Skeletal muscle satellite cell (primary cell): ENCODE measurements around the gene OR4D11.
"Not testable (repeated sequence)": the region's sequence is repeated elsewhere in the genome, so short reads cannot be mapped to it uniquely, and the experiment has no call there.

Experiments used
- H3K27me3 ChIP-seq: 2 replicates; pipeline ENCODE4 v1.7.0; 2013; ENCODE audit warnings: low read length; ENCODE audit not compliant: control insufficient read depth, insufficient read depth
- H3K36me3 ChIP-seq: 2 replicates; pipeline ENCODE4 v1.7.0; 2013; ENCODE audit warnings: mild to moderate bottlenecking, control low read depth, low read length; ENCODE audit not compliant: insufficient read depth
- H3K4me1 ChIP-seq: 2 replicates; pipeline ENCODE4 v1.7.0; 2013; ENCODE audit warnings: low read length; ENCODE audit not compliant: control insufficient read depth, insufficient read depth
- H3K4me2 ChIP-seq: 2 replicates; pipeline ENCODE4 v1.7.0; 2013; ENCODE audit warnings: mild to moderate bottlenecking, low read length
- H3K4me3 ChIP-seq: 2 replicates; pipeline ENCODE4 v1.7.0; 2013; ENCODE audit warnings: low read length
- H3K9ac ChIP-seq: 2 replicates; pipeline ENCODE4 v1.7.0; 2013; ENCODE audit warnings: mild to moderate bottlenecking, low read depth, low read length, moderate library complexity
- H3K9me3 ChIP-seq: replicated peaks from 2 replicates; pipeline ENCODE4 v1.7.0; 2013; ENCODE audit warnings: mild to moderate bottlenecking, control low read depth, low read length

The OR4D11 gene

DNA sequence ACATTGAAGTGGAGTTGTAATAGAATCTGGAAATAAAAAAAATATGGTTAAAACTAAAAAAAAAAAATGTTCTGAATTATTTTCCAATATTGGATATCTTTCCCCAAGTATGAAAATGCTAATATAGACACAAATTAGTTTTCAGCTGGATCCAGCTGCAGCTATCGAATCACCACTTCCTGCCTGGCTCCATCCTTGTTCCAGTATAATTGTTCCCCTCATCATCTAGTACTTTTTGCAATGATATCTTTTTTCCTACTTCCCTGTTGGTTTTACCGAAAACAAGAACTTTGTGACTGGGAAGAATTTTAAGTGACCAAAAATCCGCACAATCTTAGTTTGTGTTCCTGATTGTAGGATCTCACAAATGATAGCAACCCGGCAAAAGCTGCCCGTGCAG, 17.4 kb downstream of the OR4D11 start:
- no peak overlapping the region for H3K9ac ChIP-seq
- H3K36me3 ChIP-seq, result no peaks in the 10 kb centered on the region
- no peaks in the 10 kb centered on the region for H3K4me1 ChIP-seq
- no peak overlapping the region for H3K4me3 ChIP-seq
- peaks cover 19% of the 10 kb centered on the region for H3K27me3 ChIP-seq
- no peak overlapping the region for H3K4me2 ChIP-seq
- H3K9me3 ChIP-seq, result no peaks in the 10 kb centered on the region

DNA sequence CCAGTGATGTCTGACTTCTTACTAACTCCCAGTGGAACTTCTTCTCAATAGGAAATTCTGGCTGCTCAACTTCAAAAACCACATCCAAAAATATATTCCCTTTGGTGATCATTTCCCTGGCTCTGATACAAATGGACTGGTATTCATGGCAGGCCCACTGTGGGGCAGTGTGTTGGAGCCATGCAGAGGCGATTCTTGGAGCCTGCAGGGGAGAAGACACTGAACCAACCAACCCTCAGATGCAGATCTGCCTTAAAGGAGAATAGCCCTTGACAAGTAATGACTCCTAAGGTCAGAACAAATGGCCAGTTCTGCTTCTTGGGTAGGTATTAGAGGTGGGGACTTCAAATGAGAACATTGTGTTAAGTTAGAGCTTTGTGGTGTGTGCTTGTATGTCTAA, 20.2 kb downstream of the OR4D11 start:
- Histone ChIP-seq H3K4me1 (no peaks in the 10 kb centered on the region), H3K27me3 (peaks cover 25% of the 10 kb centered on the region), H3K36me3 (no peaks in the 10 kb centered on the region), H3K4me2 (no peak overlapping the region), H3K4me3 (no peak overlapping the region), H3K9ac (no peak overlapping the region), H3K9me3 (no peaks in the 10 kb centered on the region)

DNA sequence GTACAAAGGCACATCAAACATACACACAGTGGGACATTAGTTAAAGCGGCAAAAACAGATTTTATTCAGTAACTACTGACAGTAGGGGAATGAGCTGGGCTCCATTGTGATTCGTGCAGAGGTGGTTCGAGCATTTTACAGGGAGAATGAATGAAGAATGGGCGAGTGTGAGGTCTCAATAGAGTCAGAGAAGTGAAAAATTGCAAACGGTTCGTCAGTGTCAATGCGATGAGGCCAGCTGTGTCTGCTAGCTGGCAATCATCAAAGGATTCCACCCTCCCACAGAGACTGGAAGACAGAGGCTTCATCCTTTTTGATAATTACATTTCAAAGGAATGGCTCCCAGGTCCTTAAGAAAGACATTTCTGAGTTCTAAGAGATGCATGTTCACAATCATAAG, 25.3 kb downstream of the OR4D11 start:
- H3K36me3 ChIP-seq, result no peaks in the 10 kb centered on the region
- H3K4me3 ChIP-seq, result no peak overlapping the region
- no peak overlapping the region for H3K4me2 ChIP-seq

DNA sequence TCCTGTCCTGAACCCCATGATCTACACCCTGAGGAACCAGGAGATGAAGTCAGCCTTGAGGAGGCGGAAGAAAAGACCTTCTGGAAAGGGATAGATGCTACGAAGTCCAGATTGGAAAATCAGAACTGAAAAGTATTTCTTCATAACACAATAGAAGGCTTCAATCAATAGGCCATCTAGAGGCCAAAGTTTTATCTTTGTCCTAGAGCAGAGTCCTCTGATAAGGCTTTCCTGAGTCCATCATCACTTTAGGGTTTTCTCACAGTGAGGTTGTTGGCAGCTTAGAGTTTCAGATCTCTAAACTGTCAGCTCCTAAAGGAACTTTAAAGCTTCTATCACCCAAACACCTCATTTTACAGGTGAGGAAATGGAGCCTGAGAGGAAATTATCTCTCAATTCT, 29.2 kb downstream of the OR4D11 start:
- no peak overlapping the region for H3K4me3 ChIP-seq
- peaks cover 17% of the 10 kb centered on the region for H3K27me3 ChIP-seq
- no peaks in the 10 kb centered on the region for H3K36me3 ChIP-seq
- H3K4me1 ChIP-seq, result peaks cover under 1% of the 10 kb centered on the region
- H3K9me3 ChIP-seq, result no peaks in the 10 kb centered on the region
- no peak overlapping the region for H3K9ac ChIP-seq
- H3K4me2 ChIP-seq, result no peak overlapping the region

More for the DNA sequence above, 25.3 kb downstream of the OR4D11 start:
- no peak overlapping the region for H3K9ac ChIP-seq
- no peaks in the 10 kb centered on the region for H3K9me3 ChIP-seq
- no peaks in the 10 kb centered on the region for H3K4me1 ChIP-seq
- peaks cover 24% of the 10 kb centered on the region for H3K27me3 ChIP-seq

GRCh38 chr11:59534676-59535075, 31.3 kb downstream of the OR4D11 start:
- H3K4me1 ChIP-seq, result peaks cover 6% of the 10 kb centered on the region
- no peak overlapping the region for H3K4me3 ChIP-seq
- no peak overlapping the region for H3K4me2 ChIP-seq
- H3K27me3 ChIP-seq, result peaks cover 2% of the 10 kb centered on the region
- no peaks in the 10 kb centered on the region for H3K36me3 ChIP-seq
- no peaks in the 10 kb centered on the region for H3K9me3 ChIP-seq
- H3K9ac ChIP-seq, result no peak overlapping the region

GRCh38 chr11:59542142-59542810, 38.9 kb downstream of the OR4D11 start:
- Histone ChIP-seq H3K36me3 (no peaks in the 10 kb centered on the region), H3K9me3 (no peaks in the 10 kb centered on the region), H3K4me3 (no peak overlapping the region), H3K9ac (no peak overlapping the region), H3K4me2 (no peak overlapping the region), H3K27me3 (no peaks in the 10 kb centered on the region), H3K4me1 (peaks cover 14% of the 10 kb centered on the region)

DNA sequence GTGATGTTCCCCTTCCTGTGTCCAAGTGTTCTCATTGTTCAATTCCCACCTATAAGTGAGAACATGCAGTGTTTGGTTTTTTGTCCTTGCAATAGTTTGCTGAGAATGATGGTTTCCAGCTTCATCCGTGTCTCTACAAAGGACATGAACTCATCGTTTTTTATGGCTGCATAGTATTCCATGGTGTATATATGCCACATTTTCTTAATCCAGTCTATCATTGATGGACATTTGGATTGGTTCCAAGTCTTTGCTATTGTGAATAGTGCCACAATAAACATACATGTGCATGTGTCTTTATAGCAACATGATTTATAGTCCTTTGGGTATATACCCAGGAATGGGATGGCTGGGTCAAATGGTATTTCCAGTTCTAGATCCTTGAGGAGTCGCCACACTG, 40.3 kb downstream of the OR4D11 start:
- H3K9ac ChIP-seq, H3K4me2 ChIP-seq, H3K9me3 ChIP-seq, H3K36me3 ChIP-seq, H3K4me3 ChIP-seq, H3K4me1 ChIP-seq, H3K27me3 ChIP-seq: not testable (repeated sequence)

DNA sequence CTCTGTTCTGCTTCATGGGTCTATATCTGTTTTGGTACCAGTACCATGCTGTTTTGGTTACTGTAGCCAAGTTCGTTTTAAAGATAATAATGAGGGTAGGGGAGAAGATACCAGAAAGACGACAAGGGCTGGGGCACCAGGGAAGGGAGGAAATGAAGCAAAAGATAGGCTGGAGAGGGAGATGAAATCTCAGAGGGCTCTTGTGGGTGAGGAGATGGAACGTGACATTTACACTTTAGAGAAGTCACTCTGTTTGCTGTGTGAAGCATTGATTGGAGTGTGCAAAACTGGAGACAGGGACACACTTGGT, 41.4 kb downstream of the OR4D11 start:
- Histone ChIP-seq H3K27me3 (no peaks in the 10 kb centered on the region), H3K4me1 (peaks cover 19% of the 10 kb centered on the region), H3K9me3 (no peaks in the 10 kb centered on the region), H3K4me2 (no peak overlapping the region), H3K9ac (no peak overlapping the region), H3K4me3 (no peak overlapping the region), H3K36me3 (no peaks in the 10 kb centered on the region)

- no peak overlapping the region for H3K4me3 ChIP-seq
- no peaks in the 10 kb centered on the region for H3K36me3 ChIP-seq
- H3K4me2 ChIP-seq, result no peak overlapping the region
- H3K27me3 ChIP-seq, result no peaks in the 10 kb centered on the region
- no peak overlapping the region for H3K9ac ChIP-seq
- no peaks in the 10 kb centered on the region for H3K9me3 ChIP-seq
- peaks cover 19% of the 10 kb centered on the region for H3K4me1 ChIP-seq
Observed at GRCh38 chr11:59545179-59546020, 42.0 kb downstream of the OR4D11 start.

DNA sequence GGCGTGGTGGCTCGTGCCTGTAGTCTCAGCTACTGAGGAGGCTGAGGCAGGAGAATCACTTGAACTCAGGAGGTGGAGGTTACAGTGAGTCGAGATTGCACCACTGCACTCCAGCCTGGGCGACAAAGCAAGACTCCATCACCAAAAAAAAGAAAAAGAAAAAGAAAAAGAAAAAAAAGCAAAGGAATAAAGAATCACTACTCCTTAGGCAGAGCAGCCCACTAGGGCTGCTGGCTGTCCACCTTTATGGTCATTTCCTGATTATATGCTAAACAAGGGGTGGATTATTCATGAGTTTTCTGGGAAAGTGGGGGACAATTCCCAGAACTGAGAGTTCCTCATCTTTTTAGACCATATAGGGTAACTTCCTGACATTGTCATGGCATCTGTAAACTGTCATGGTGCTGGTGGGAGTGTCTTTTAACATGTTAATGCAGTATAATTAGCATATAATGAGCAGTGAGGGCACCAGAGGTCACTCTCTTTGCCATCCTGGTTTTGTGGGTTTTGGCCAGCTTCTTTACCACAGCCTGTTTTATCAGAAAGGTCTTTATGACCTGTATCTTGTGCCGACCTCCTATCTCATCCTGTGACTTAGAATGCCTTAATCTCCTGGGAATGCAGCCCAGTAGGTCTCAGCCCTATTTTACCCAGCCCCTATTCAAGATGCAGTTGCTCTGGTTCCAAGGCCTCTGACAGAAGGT, 44.4 kb downstream of the OR4D11 start:
- not testable (repeated sequence) for H3K9me3 ChIP-seq, H3K4me3 ChIP-seq, H3K27me3 ChIP-seq, H3K36me3 ChIP-seq, H3K4me2 ChIP-seq, H3K9ac ChIP-seq
- peaks cover 19% of the 10 kb centered on the region for H3K4me1 ChIP-seq

DNA sequence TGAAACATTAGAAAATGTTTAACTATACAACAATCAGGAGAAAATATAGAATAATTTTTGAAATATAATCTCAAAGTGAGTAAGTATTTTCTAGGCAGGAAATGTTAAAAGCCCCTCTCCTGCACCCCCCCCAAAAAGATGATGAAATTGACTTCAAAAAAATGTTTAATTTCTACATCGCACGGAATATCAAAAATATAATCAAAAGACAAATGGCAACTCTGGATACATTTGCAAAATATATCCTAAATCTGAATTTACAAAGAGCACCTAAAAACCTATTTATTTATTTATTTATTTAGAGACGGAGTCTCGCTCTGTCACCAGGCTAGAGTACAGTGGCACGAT, 44.9 kb downstream of the OR4D11 start:
- Histone ChIP-seq H3K9ac (no peak overlapping the region), H3K9me3 (no peaks in the 10 kb centered on the region), H3K4me3 (no peak overlapping the region), H3K27me3 (no peaks in the 10 kb centered on the region), H3K36me3 (no peaks in the 10 kb centered on the region), H3K4me1 (peaks cover 19% of the 10 kb centered on the region), H3K4me2 (no peak overlapping the region)
